ENCODE results near the gene GNB1L.

The GNB1L gene

GRCh38 chr22:19848298-19849224 is 6.1 kb downstream of the GNB1L start:
- no peak for TF ChIP-seq CTCF (IDR thresholded peaks at IDR 0.05; ENCODE audit: low read depth, low read length)
- no peak for DNase-seq (ENCODE audit: low read depth, low spot score)
- no peak overlapping the region for H3K4me3 ChIP-seq (ENCODE audit: low read depth, low read length)
- in situ Hi-C loops (cut with HindIII; ENCODE audit: low sequenced_read_pairs), result no loop called here

- no peak overlapping the region for H3K4me3 ChIP-seq (ENCODE audit: low read depth, low read length)
- no peak for TF ChIP-seq CTCF (IDR thresholded peaks at IDR 0.05; ENCODE audit: low read depth, low read length)
- in situ Hi-C loops (cut with HindIII; ENCODE audit: low sequenced_read_pairs), result no loop called here
- DNase-seq (ENCODE audit: low read depth, low spot score), result no peak
These were observed 7.4 kb downstream of the GNB1L start for GRCh38 chr22:19847345-19847632.

- in situ Hi-C loops (cut with HindIII; ENCODE audit: low sequenced_read_pairs), result no loop called here
- no peak overlapping the region for H3K4me3 ChIP-seq (ENCODE audit: low read depth, low read length)
- no peak for TF ChIP-seq CTCF (IDR thresholded peaks at IDR 0.05; ENCODE audit: low read depth, low read length)
- no peak for DNase-seq (ENCODE audit: low read depth, low spot score)
These were observed 7.9 kb downstream of the GNB1L start for GRCh38 chr22:19846620-19847344.

- no peak overlapping the region for H3K4me3 ChIP-seq (ENCODE audit: low read depth, low read length)
- no peak for DNase-seq (ENCODE audit: low read depth, low spot score)
- in situ Hi-C loops (cut with HindIII; ENCODE audit: low sequenced_read_pairs), result no loop called here
- TF ChIP-seq CTCF (IDR thresholded peaks at IDR 0.05; ENCODE audit: low read depth, low read length), result no peak
These were observed 9.5 kb downstream of the GNB1L start for GRCh38 chr22:19845054-19845722.

GRCh38 chr22:19844377-19845053 is 10.2 kb downstream of the GNB1L start:
- H3K4me3 ChIP-seq (ENCODE audit: low read depth, low read length), result no peak overlapping the region
- no peak for TF ChIP-seq CTCF (IDR thresholded peaks at IDR 0.05; ENCODE audit: low read depth, low read length)
- in situ Hi-C loops (cut with HindIII; ENCODE audit: low sequenced_read_pairs), result no loop called here
- no peak for DNase-seq (ENCODE audit: low read depth, low spot score)

- H3K4me3 ChIP-seq (ENCODE audit: low read depth, low read length), result no peak overlapping the region
- no peak for TF ChIP-seq CTCF (IDR thresholded peaks at IDR 0.05; ENCODE audit: low read depth, low read length)
- no peak for DNase-seq (ENCODE audit: low read depth, low spot score)
- in situ Hi-C loops (cut with HindIII; ENCODE audit: low sequenced_read_pairs), result no loop called here
These were observed 10.8 kb downstream of the GNB1L start for GRCh38 chr22:19843857-19844376.

All from astrocyte of the spinal cord (primary cell).